Caco-2 (cell line): ENCODE results near the gene AGK. TPM values are rescaled to one million over a fixed set of nuclear protein-coding genes. Genes with fewer than 3 reads are reported as not detected.

Experiments used
- BruUV-seq: library from RNA; stranded (reverse); fragments of 400-500 nt; replicated peaks from 2 replicates; lab custom pipeline; 2021; lab: Mats Ljungman, UMichigan
- CTCF ChIA-PET: fragments of 300-600 bp; sonication (Branson Sonifier 250); formaldehyde crosslinking; loops from one replicate; lab custom pipeline; 2022; ENCODE audit warnings: antibody characterized with exemption; lab: Charles Lee
- POLR2A ChIA-PET: fragments of 300-600 bp; sonication (Branson Sonifier 250); formaldehyde crosslinking; loops from one replicate; lab custom pipeline; 2022; ENCODE audit warnings: antibody characterized with exemption; lab: Charles Lee
- DNase-seq, 2 experiments: peaks; one replicate each; pipeline versions ENCODE4 v3.0.0 to v3.0.0-alpha.2; 2020 to 2022
- H3K27me3 ChIP-seq: replicated peaks from 2 replicates; pipeline ENCODE4 v1.6.0; 2011; ENCODE audit warnings: low read length; ENCODE audit not compliant: control insufficient read depth, insufficient read depth
- H3K36me3 ChIP-seq: 2 replicates; pipeline ENCODE4 v1.5.1; 2011; ENCODE audit warnings: low read length; ENCODE audit not compliant: control insufficient read depth, insufficient read depth
- H3K4me1 ChIP-seq: fragments of 250-450 bp; sonication (Bioruptor Pico); 2 replicates; pipeline ENCODE4 v1.5.1; 2020; ENCODE audit warnings: mild to moderate bottlenecking
- H3K4me3 ChIP-seq: 2 replicates; pipeline ENCODE4 v1.5.1; 2011; ENCODE audit warnings: low read depth, mild to moderate bottlenecking, control low read depth, low read length
- H3K9me3 ChIP-seq: fragments of 250-450 bp; sonication (Bioruptor Pico); 2 replicates; pipeline ENCODE4 v1.5.1; 2020; ENCODE audit warnings: mild to moderate bottlenecking, moderate library complexity
- H3K27ac Mint-ChIP-seq: one replicate; pipeline ENCODE4 v1.8.0; 2022; ENCODE audit warnings: mixed read lengths; ENCODE audit not compliant: unreplicated experiment
- H3K27me3 Mint-ChIP-seq: one replicate; pipeline ENCODE4 v1.8.0; 2022; ENCODE audit warnings: mixed read lengths; ENCODE audit not compliant: insufficient read depth, unreplicated experiment
- H3K36me3 Mint-ChIP-seq: one replicate; pipeline ENCODE4 v1.8.0; 2022; ENCODE audit warnings: mild to moderate bottlenecking, mixed read lengths; ENCODE audit not compliant: insufficient read depth, unreplicated experiment
- H3K4me1 Mint-ChIP-seq: one replicate; pipeline ENCODE4 v1.8.0; 2022; ENCODE audit warnings: low read depth, mixed read lengths; ENCODE audit not compliant: unreplicated experiment
- H3K4me3 Mint-ChIP-seq: one replicate; pipeline ENCODE4 v1.8.0; 2022; ENCODE audit warnings: mild to moderate bottlenecking, moderate library complexity, mixed read lengths; ENCODE audit not compliant: unreplicated experiment
- H3K9me3 Mint-ChIP-seq: one replicate; pipeline ENCODE4 v1.8.0; 2022; ENCODE audit warnings: mixed read lengths; ENCODE audit not compliant: unreplicated experiment
- CTCF ChIP-seq, 2 experiments: fragments of 200-600 bp in 1 of 2; IDR thresholded peaks; 1 replicate in 1 of 2; 2 replicates in 1 of 2; pipeline versions ENCODE4 v1.5.1 to v1.8.0; 2011 to 2022; ENCODE audit warnings: antibody characterized with exemption in 1 of 2, control low read depth in 1 of 2, inconsistent platforms in 1 of 2, low read depth in 1 of 2, low read length in 1 of 2, mild to moderate bottlenecking in 1 of 2, moderate library complexity in 1 of 2; ENCODE audit not compliant: insufficient read depth in 1 of 2, severe bottlenecking in 1 of 2, unreplicated experiment in 1 of 2
- intact Hi-C: fragments of 100-400 bp; cut with micrococcal nuclease; formaldehyde crosslinking; loops from one replicate; pipeline ENCODE4 v1.10.0; 2022; ENCODE audit not compliant: unreplicated experiment
- total RNA-seq: library from RNA; stranded (reverse); gene quantifications from 2 replicates; pipeline ENCODE4 v1.2.3, GENCODE V29; 2022

The AGK gene
- total RNA-seq, 1 experiment from 2014 or later: 32.3 TPM

- no peaks in the 10 kb centered on the region for H3K9me3 Mint-ChIP-seq
- H3K36me3 ChIP-seq: no peaks in the 10 kb centered on the region; the same call in 1 of the 2 replicates
- H3K36me3 Mint-ChIP-seq: no peaks in the 10 kb centered on the region
- no TSS peak for BruUV-seq
- no peaks in the 10 kb centered on the region for H3K27me3 ChIP-seq
- H3K4me1 Mint-ChIP-seq: peaks cover 34% of the 10 kb centered on the region
- TF ChIP-seq CTCF (IDR thresholded peaks at IDR 0.05; ENCODE audit: insufficient read depth in 1 of 2, low read depth in 1 of 2, low read length in 1 of 2, severe bottlenecking in 1 of 2, unreplicated experiment in 1 of 2): no peak
- H3K4me3 Mint-ChIP-seq: no peak overlapping the region
- H3K27me3 Mint-ChIP-seq: no peaks in the 10 kb centered on the region
- no peaks in the 10 kb centered on the region for H3K9me3 ChIP-seq
- H3K4me1 ChIP-seq: peaks cover 55% of the 10 kb centered on the region
- ChIA-PET POLR2A (no interaction called here), CTCF (no interaction called here)
- H3K4me3 ChIP-seq: no peak overlapping the region
- H3K27ac Mint-ChIP-seq: no peak overlapping the region
- intact Hi-C loops: loop anchor here (10.0 kb wide), 1 partner anchor 49 kb away; no protein-coding TSS in a partner anchor
- no peak for DNase-seq
These were observed 152.9 kb downstream of the AGK start for GRCh38 chr7:141704112-141704511.

- ChIA-PET CTCF (no interaction called here), POLR2A (no interaction called here)
- Histone ChIP-seq H3K9me3 (no peaks in the 10 kb centered on the region), H3K4me3 (no peak overlapping the region), H3K27me3 (no peaks in the 10 kb centered on the region), H3K36me3 (no peaks in the 10 kb centered on the region; the same call in 1 of the 2 replicates), H3K4me1 (peaks cover 55% of the 10 kb centered on the region)
- no peaks in the 10 kb centered on the region for H3K27me3 Mint-ChIP-seq
- H3K27ac Mint-ChIP-seq: no peak overlapping the region
- no peak overlapping the region for H3K4me3 Mint-ChIP-seq
- TF ChIP-seq CTCF (IDR thresholded peaks at IDR 0.05; ENCODE audit: insufficient read depth in 1 of 2, low read depth in 1 of 2, low read length in 1 of 2, severe bottlenecking in 1 of 2, unreplicated experiment in 1 of 2): no peak
- no TSS peak for BruUV-seq
- peaks cover 33% of the 10 kb centered on the region for H3K4me1 Mint-ChIP-seq
- DNase-seq: no peak
- no peaks in the 10 kb centered on the region for H3K36me3 Mint-ChIP-seq
- H3K9me3 Mint-ChIP-seq: no peaks in the 10 kb centered on the region
- intact Hi-C loops: loop anchor here (10.0 kb wide), 1 partner anchor 50 kb away; no protein-coding TSS in a partner anchor
These were observed 153.5 kb downstream of the AGK start for GRCh38 chr7:141704741-141705140.

Other genes starting within 250 kb of the AGK start
- gene DENND11, start 150.8 kb downstream of the AGK start, total RNA-seq: 33.0 and 37.0 TPM in 2 replicates
- gene WEE2, start 156.9 kb downstream of the AGK start, total RNA-seq: 1.0 and 2.5 TPM in 2 replicates
- 191 and 199 TPM in 2 replicates for gene SSBP1, start 186.9 kb downstream of the AGK start, total RNA-seq
- gene TAS2R3, start 212.7 kb downstream of the AGK start, total RNA-seq: 1.9 and 2.3 TPM in 2 replicates
- 1.2 and 1.3 TPM in 2 replicates for gene TAS2R4, start 225.3 kb downstream of the AGK start, total RNA-seq
- 1.7 TPM in 2 replicates for gene TAS2R5, start 238.8 kb downstream of the AGK start, total RNA-seq